SK-N-MC (cell line): ENCODE results near the gene DLGAP1.

Source experiments
- EZH2 ChIP-seq: fragments of 200-600 bp; sonication (generic); IDR thresholded peaks from one replicate; pipeline ENCODE4 v1.6.1; 2017; ENCODE audit warnings: antibody characterized with exemption
- POLR2AphosphoS5 ChIP-seq: IDR thresholded peaks from 2 replicates; pipeline ENCODE4 v1.6.1; 2012; ENCODE audit warnings: mild to moderate bottlenecking, low read depth, low read length, borderline replicate concordance

DNA sequence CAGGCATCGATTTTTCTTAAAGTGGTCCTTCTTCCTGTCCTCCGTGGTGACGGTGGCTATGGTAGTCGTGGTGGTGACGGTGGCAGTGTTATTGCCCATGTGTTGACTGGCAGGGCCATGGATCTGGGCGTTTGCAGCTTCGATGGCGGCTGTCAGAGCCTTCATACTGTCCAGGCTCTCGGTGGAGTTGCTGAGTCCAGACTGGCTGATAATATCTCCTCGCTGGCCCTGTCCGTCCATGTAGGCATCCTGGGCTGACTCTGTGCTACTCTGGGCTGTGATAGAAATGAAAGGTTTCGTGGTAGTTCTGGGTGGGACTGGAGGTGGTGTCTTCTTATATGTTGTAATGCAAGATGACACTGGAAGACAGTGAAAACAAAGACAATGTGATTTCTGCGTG lies 873.2 kb downstream of the DLGAP1 start:
- TF ChIP-seq POLR2AphosphoS5 (no peak), EZH2 (no peak)
